ENCODE results near the gene KDM1B. TPM values are rescaled to one million over a fixed set of nuclear protein-coding genes. Genes with fewer than 3 reads are reported as not detected.

The KDM1B gene
- total RNA-seq, 1 experiment from 2014 or later = 25.0 TPM

- no peak for TF ChIP-seq EZH2phosphoT487 (IDR thresholded peaks at IDR 0.05; ENCODE audit: borderline replicate concordance, low read length)
- no peak; the same call in 1 of the 2 replicates for TF ChIP-seq CTCF (conservative IDR thresholded peaks at IDR 0.05; ENCODE audit: low read depth, low read length)
- no peak for TF ChIP-seq EZH2 (IDR thresholded peaks at IDR 0.05; ENCODE audit: low read length, unreplicated experiment)
- no peak for ATAC-seq
- Histone ChIP-seq H3F3A (ENCODE audit: low read length, unreplicated experiment) (no peaks in the 10 kb centered on the region), H3K4me1 (ENCODE audit: insufficient read depth, low read length) (no peaks in the 10 kb centered on the region), H3K27ac (ENCODE audit: low read length) (no peak overlapping the region), H3K79me2 (ENCODE audit: low read length) (no peaks in the 10 kb centered on the region), H3K4me3 (ENCODE audit: low read length) (no peak overlapping the region), H3K4me2 (ENCODE audit: low read length) (no peak overlapping the region), H4K20me1 (ENCODE audit: low read length) (no peaks in the 10 kb centered on the region), H3K9ac (ENCODE audit: low read length) (no peak overlapping the region), H2AFZ (ENCODE audit: low read length) (no peak overlapping the region), H3K9me2 (replicated peaks; ENCODE audit: low read length) (no peaks in the 10 kb centered on the region), H3K27me3 (ENCODE audit: low read length) (no peaks in the 10 kb centered on the region), H3K36me3 (ENCODE audit: low read depth, low read length) (peaks cover 22% of the 10 kb centered on the region; the same call in 1 of the 2 replicates), H3K9me3 (ENCODE audit: low read length) (no peaks in the 10 kb centered on the region)
- ChIA-PET CTCF (no interaction called here), POLR2A (ENCODE audit: unreplicated experiment) (interaction anchor here (0.5 kb wide), 1 partner anchor 197 kb away, joined by 4 read pairs; no protein-coding TSS in a partner anchor)
- intact Hi-C loops (cut with micrococcal nuclease) = no loop called here
- BruUV-seq (replicated peaks) = no TSS peak
- no peak for DNase-seq
Measured at GRCh38 chr6:18138906-18139305, 16.3 kb upstream of the KDM1B start.

- Histone ChIP-seq H3F3A (ENCODE audit: low read length, unreplicated experiment) (no peaks in the 10 kb centered on the region), H3K9me2 (replicated peaks; ENCODE audit: low read length) (no peaks in the 10 kb centered on the region), H3K9me3 (ENCODE audit: low read length) (no peaks in the 10 kb centered on the region), H3K4me3 (ENCODE audit: low read length) (no peak overlapping the region), H3K27ac (ENCODE audit: low read length) (no peak overlapping the region), H3K4me1 (ENCODE audit: insufficient read depth, low read length) (no peaks in the 10 kb centered on the region), H3K9ac (ENCODE audit: low read length) (no peak overlapping the region), H3K4me2 (ENCODE audit: low read length) (no peak overlapping the region), H4K20me1 (ENCODE audit: low read length) (no peaks in the 10 kb centered on the region), H3K27me3 (ENCODE audit: low read length) (no peaks in the 10 kb centered on the region), H3K36me3 (ENCODE audit: low read depth, low read length) (peaks cover 22% of the 10 kb centered on the region; the same call in 1 of the 2 replicates), H2AFZ (ENCODE audit: low read length) (no peak overlapping the region), H3K79me2 (ENCODE audit: low read length) (no peaks in the 10 kb centered on the region)
- BruUV-seq (replicated peaks) = no TSS peak
- ChIA-PET CTCF (no interaction called here), POLR2A (ENCODE audit: unreplicated experiment) (interaction anchor here (0.6 kb wide), 1 partner anchor 81 kb away, joined by 13 read pairs; no protein-coding TSS in a partner anchor)
- ATAC-seq = no peak
- no peak for DNase-seq
- intact Hi-C loops (cut with micrococcal nuclease) = loop anchor here (10.0 kb wide), 1 partner anchor 245 kb away; the partner anchor contains the start of gene RNF144B
- TF ChIP-seq EZH2 (IDR thresholded peaks at IDR 0.05; ENCODE audit: low read length, unreplicated experiment) = no peak
- TF ChIP-seq CTCF (conservative IDR thresholded peaks at IDR 0.05; ENCODE audit: low read depth, low read length) = no peak
- TF ChIP-seq EZH2phosphoT487 (IDR thresholded peaks at IDR 0.05; ENCODE audit: borderline replicate concordance, low read length) = no peak
Measured at GRCh38 chr6:18139935-18140621, 15.1 kb upstream of the KDM1B start.
